ENCODE measurements around the gene ADAM22.
"Not testable (repeated sequence)": the region's sequence is repeated elsewhere in the genome, so short reads cannot be mapped to it uniquely, and the experiment has no call there.

Gene ADAM22, protein sequence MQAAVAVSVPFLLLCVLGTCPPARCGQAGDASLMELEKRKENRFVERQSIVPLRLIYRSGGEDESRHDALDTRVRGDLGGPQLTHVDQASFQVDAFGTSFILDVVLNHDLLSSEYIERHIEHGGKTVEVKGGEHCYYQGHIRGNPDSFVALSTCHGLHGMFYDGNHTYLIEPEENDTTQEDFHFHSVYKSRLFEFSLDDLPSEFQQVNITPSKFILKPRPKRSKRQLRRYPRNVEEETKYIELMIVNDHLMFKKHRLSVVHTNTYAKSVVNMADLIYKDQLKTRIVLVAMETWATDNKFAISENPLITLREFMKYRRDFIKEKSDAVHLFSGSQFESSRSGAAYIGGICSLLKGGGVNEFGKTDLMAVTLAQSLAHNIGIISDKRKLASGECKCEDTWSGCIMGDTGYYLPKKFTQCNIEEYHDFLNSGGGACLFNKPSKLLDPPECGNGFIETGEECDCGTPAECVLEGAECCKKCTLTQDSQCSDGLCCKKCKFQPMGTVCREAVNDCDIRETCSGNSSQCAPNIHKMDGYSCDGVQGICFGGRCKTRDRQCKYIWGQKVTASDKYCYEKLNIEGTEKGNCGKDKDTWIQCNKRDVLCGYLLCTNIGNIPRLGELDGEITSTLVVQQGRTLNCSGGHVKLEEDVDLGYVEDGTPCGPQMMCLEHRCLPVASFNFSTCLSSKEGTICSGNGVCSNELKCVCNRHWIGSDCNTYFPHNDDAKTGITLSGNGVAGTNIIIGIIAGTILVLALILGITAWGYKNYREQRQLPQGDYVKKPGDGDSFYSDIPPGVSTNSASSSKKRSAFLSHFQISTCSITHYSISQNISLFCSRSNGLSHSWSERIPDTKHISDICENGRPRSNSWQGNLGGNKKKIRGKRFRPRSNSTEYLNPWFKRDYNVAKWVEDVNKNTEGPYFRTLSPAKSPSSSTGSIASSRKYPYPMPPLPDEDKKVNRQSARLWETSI

GRCh38 chr7:87933953-87934698 lies at the start of gene ADAM22:
TSS of gene ADAM22 (plus strand) at chr7:87934251. CDS start at chr7:87934466, 215 bp downstream.
- DNase-seq: peak; percentile 46

GRCh38 chr7:87885018-87885417 lies 49.0 kb upstream of the ADAM22 start:
- DNase-seq: no peak

GRCh38 chr7:87886875-87887274 lies 47.2 kb upstream of the ADAM22 start:
- no peak for DNase-seq

DNA sequence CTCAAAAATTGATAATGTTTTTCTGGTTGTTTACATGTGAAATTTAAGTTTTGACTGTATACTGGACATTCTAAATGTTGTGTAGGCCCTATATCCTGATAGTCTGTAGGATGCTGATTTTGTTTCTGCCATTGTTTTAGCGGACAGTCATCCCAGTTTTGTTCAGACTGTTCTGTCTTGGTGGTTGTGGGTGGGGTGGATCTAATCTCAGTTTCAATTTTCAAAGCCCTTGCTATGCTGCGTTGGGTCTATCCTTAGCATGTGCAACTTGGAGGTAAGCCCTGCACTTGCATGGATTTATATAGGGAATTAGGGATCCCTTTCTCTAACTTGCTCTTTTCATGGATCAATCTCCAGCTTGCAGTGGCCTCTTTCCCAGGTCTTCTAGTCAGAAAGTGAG lies 38.7 kb upstream of the ADAM22 start:
- DNase-seq: no peak

DNA sequence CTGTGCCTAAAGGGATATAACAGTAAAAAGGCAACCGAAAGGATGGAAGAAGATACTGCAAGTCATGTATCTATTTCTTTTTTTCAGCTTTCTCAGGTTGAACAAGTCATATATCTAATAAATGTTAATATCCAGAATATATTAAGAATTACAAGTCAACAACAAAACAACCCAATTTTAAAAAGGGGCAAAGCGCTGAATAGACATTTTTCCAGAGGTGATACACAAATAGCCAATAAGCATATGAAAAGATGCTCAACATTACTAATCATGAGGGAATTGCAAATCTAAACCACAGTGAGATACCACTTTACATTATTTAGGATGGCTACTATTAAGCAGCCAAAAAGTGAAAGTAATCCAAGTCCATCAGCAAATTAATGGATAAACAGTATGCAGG lies 34.8 kb upstream of the ADAM22 start:
- no peak for DNase-seq

DNA sequence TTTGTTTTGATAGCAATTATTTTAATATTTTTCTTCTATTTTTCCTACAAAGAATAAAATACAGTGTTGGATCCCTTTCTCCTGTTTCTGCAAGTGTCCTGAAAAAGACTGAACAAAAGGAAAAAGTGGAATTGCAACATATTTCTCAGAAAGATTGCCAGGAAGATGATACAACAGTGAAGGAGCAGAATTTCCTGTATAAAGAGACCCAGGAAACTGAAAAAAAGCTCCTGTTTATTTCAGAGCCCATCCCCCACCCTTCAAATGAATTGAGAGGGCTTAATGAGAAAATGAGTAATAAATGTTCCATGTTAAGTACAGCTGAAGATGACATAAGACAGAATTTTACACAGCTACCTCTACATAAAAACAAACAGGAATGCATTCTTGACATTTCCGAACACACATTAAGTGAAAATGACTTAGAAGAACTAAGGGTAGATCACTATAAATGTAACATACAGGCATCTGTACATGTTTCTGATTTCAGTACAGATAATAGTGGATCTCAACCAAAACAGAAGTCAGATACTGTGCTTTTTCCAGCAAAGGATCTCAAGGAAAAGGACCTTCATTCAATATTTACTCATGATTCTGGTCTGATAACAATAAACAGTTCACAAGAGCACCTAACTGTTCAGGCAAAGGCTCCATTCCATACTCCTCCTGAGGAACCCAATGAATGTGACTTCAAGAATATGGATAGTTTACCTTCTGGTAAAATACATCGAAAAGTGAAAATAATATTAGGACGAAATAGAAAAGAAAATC lies 26.7 kb upstream of the ADAM22 start:
- not testable (repeated sequence) for DNase-seq

DNA sequence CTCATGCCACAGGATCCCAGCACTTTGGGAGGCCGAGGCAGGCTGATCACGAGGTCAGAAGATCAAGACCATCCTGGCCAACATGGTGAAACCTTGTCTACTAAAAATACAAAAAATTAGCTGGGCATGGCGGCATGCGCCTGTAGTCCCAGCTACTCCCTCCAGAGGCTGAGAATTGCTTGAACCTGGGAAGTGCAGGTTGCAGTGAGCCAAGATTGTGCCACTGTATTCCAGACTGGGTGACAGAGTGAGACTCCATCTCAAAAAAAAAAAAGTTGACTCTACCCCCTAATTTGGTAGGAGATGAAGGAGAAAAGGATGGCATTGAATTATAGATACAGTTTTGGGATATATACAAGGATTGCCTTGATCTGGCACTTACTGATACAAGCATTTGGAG lies 25.2 kb upstream of the ADAM22 start:
- not testable (repeated sequence) for DNase-seq

DNA sequence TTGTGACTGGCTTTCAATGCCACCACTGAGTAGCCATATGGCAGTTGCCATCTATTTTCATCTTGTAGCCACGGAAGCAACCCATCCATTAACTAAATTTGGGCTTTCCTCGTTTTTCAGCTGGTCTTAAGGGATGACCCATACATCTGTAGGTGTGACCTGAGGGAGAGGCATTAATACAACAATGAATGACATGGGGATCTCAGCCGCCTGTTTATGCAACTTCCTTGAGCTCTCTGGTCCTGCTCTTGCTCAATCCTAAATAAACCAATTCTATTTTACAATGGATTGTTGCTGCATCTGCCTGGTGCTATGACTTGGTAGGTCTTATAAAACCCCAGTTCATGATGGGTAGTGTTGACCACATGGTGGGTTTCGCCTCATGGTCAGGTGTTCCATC lies 21.9 kb upstream of the ADAM22 start:
- DNase-seq: no peak

- no peak for DNase-seq
These were observed 15.3 kb upstream of the ADAM22 start for GRCh38 chr7:87918740-87919139.

- no peak for DNase-seq
These were observed 14.2 kb upstream of the ADAM22 start for GRCh38 chr7:87919875-87920274.

- DNase-seq: no peak
These were observed 13.5 kb upstream of the ADAM22 start for GRCh38 chr7:87920578-87920977.

- not testable (repeated sequence) for DNase-seq
These were observed 11.2 kb upstream of the ADAM22 start for GRCh38 chr7:87922759-87923395.

GRCh38 chr7:87926581-87927461 lies 7.2 kb upstream of the ADAM22 start:
- DNase-seq: no peak

GRCh38 chr7:87933605-87933952 lies 472 bp upstream of the ADAM22 start:
- no peak for DNase-seq

GRCh38 chr7:87934699-87935383 lies 790 bp downstream of the ADAM22 start:
- no peak for DNase-seq

DNA sequence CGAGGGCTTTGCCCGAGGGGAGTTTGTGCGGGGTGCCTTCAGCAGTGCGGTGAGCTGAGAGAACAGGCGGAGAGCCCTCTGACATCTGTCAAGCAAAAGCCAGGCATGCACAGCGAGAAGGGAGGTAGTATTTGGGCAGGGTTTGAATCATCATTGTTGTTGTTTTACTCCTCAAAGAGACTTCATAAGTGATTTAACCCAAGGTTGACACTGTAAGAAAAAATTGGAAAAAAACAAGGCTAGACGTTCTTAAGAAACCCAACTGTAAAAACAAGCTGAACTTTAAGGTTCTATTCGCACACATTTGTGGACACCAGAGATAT lies 1.3 kb downstream of the ADAM22 start:
- DNase-seq: no peak

GRCh38 chr7:87941138-87941537 lies 7.1 kb downstream of the ADAM22 start:
- DNase-seq: no peak

GRCh38 chr7:87944547-87944946 lies 10.5 kb downstream of the ADAM22 start:
- no peak for DNase-seq

DNA sequence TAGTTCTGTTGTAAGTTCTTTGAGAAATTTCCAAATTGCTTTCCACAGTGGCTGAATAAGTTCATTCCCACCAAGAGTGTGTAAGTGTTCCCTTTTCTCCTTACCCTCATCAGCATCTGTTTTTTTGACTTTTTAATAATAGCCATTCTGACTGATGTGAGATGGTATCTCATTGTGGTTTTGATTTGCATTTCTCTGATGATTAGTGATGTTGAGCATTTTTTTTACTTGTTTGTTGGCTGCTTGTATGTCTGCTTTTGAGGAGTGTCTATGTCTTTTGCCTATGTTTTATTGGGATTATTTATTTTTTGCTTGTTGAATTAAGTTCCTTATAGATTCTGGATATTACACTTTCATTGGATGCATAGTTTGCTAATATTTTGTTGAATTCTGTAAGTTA lies 11.9 kb downstream of the ADAM22 start:
- not testable (repeated sequence) for DNase-seq

DNA sequence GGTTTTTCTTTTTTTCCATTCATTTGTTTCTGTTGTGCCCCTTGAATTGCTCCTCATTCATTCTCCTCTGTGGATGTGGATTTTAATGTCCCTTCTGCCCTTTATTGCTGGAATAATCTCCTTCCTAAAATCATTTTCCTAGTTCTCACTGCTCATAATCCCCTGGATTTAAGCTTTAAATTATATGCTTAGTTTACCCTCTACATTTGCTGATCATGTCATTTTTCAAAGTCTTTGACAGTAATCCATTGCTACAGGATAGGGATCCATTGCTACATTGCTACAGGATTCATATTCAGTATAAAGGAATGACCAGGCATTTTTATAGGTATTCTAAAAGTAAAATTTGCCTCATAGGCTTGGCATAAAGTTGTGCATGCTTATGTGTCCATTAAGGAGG lies 14.3 kb downstream of the ADAM22 start:
- DNase-seq: no peak

Measured in activated CD4-positive, CD25-positive, alpha-beta regulatory T cell treated with anti-CD3 and anti-CD28 coated beads, Interleukin-2, amount 50 U/mL, for 72 hours (primary cell).